Measurements from ENCODE around the gene OR8J1.
"Not testable (repeated sequence)": the region's sequence is repeated elsewhere in the genome, so short reads cannot be mapped to it uniquely, and the experiment has no call there.

Gene OR8J1

GRCh38 chr11:56380120-56380519 lies 26.0 kb downstream of the OR8J1 start:
- TF ChIP-seq POLR2AphosphoS5 (IDR thresholded peaks at IDR 0.05; ENCODE audit: borderline replicate concordance, low read depth, low read length) = no peak
- no peak for TF ChIP-seq EZH2 (IDR thresholded peaks at IDR 0.05)
- no peak for TF ChIP-seq FOXP2 (optimal IDR thresholded peaks at IDR 0.05; ENCODE audit: control extremely low read depth, extremely low read length, insufficient read depth)
- Histone ChIP-seq H3K4me3 (no peak overlapping the region), H3K9ac (ENCODE audit: insufficient read length) (no peak overlapping the region), H3K36me3 (ENCODE audit: insufficient read depth, low read length) (no peaks in the 10 kb centered on the region), H3K9me3 (ENCODE audit: low read depth, low read length) (no peaks in the 10 kb centered on the region), H3K27ac (no peak overlapping the region)
- DNase-seq (ENCODE audit: low read depth, low spot score) = no peak

GRCh38 chr11:56394381-56394780 lies 40.3 kb downstream of the OR8J1 start:
- no peak for DNase-seq (ENCODE audit: low read depth, low spot score)
- H3K9ac ChIP-seq (ENCODE audit: insufficient read length) = no peak overlapping the region
- no peak overlapping the region for H3K27ac ChIP-seq
- no peaks in the 10 kb centered on the region for H3K36me3 ChIP-seq (ENCODE audit: insufficient read depth, low read length)
- no peak overlapping the region for H3K4me3 ChIP-seq
- no peaks in the 10 kb centered on the region for H3K9me3 ChIP-seq (ENCODE audit: low read depth, low read length)
- TF ChIP-seq POLR2AphosphoS5 (IDR thresholded peaks at IDR 0.05; ENCODE audit: borderline replicate concordance, low read depth, low read length) = no peak
- no peak for TF ChIP-seq EZH2 (IDR thresholded peaks at IDR 0.05)
- no peak for TF ChIP-seq FOXP2 (optimal IDR thresholded peaks at IDR 0.05; ENCODE audit: control extremely low read depth, extremely low read length, insufficient read depth)

- no peak for DNase-seq (ENCODE audit: low read depth, low spot score)
- TF ChIP-seq POLR2AphosphoS5 (IDR thresholded peaks at IDR 0.05; ENCODE audit: borderline replicate concordance, low read depth, low read length) (no peak), FOXP2 (optimal IDR thresholded peaks at IDR 0.05; ENCODE audit: control extremely low read depth, extremely low read length, insufficient read depth) (no peak), EZH2 (IDR thresholded peaks at IDR 0.05) (no peak)
- Histone ChIP-seq H3K27ac (no peak overlapping the region), H3K9me3 (ENCODE audit: low read depth, low read length) (no peaks in the 10 kb centered on the region), H3K9ac (ENCODE audit: insufficient read length) (no peak overlapping the region), H3K36me3 (ENCODE audit: insufficient read depth, low read length) (no peaks in the 10 kb centered on the region), H3K4me3 (no peak overlapping the region)
Measured at GRCh38 chr11:56396047-56396446, 42.0 kb downstream of the OR8J1 start.

GRCh38 chr11:56401858-56402461 lies 47.9 kb downstream of the OR8J1 start:
- not testable (repeated sequence) for DNase-seq (ENCODE audit: low read depth, low spot score); H3K27ac ChIP-seq; H3K9ac ChIP-seq (ENCODE audit: insufficient read length); H3K4me3 ChIP-seq; H3K36me3 ChIP-seq (ENCODE audit: insufficient read depth, low read length); H3K9me3 ChIP-seq (ENCODE audit: low read depth, low read length)

- Histone ChIP-seq H3K9me3 (ENCODE audit: low read depth, low read length) (no peaks in the 10 kb centered on the region), H3K9ac (ENCODE audit: insufficient read length) (no peak overlapping the region), H3K27ac (no peak overlapping the region), H3K4me3 (no peak overlapping the region), H3K36me3 (ENCODE audit: insufficient read depth, low read length) (no peaks in the 10 kb centered on the region)
- TF ChIP-seq FOXP2 (optimal IDR thresholded peaks at IDR 0.05; ENCODE audit: control extremely low read depth, extremely low read length, insufficient read depth) = no peak
- no peak for TF ChIP-seq POLR2AphosphoS5 (IDR thresholded peaks at IDR 0.05; ENCODE audit: borderline replicate concordance, low read depth, low read length)
- no peak for TF ChIP-seq EZH2 (IDR thresholded peaks at IDR 0.05)
- no peak for DNase-seq (ENCODE audit: low read depth, low spot score)
Measured at GRCh38 chr11:56404393-56404792, 50.3 kb downstream of the OR8J1 start.

GRCh38 chr11:56410801-56411200 lies 56.7 kb downstream of the OR8J1 start:
- no peak overlapping the region for H3K4me3 ChIP-seq
- TF ChIP-seq FOXP2 (optimal IDR thresholded peaks at IDR 0.05; ENCODE audit: control extremely low read depth, extremely low read length, insufficient read depth) (no peak), EZH2 (IDR thresholded peaks at IDR 0.05) (no peak), POLR2AphosphoS5 (IDR thresholded peaks at IDR 0.05; ENCODE audit: borderline replicate concordance, low read depth, low read length) (no peak)
- H3K9me3 ChIP-seq (ENCODE audit: low read depth, low read length) = no peaks in the 10 kb centered on the region
- DNase-seq (ENCODE audit: low read depth, low spot score) = no peak
- H3K9ac ChIP-seq (ENCODE audit: insufficient read length) = no peak overlapping the region
- no peaks in the 10 kb centered on the region for H3K36me3 ChIP-seq (ENCODE audit: insufficient read depth, low read length)
- H3K27ac ChIP-seq = no peak overlapping the region

Measured in SK-N-MC (cell line).